NCI-H146 (cell line): ENCODE measurements around the gene SDK2.

Experiments
- DNase-seq: peaks from one replicate; lab custom pipeline; 2025; lab: John Stamatoyannopoulos, UW

SDK2 gene

DNA sequence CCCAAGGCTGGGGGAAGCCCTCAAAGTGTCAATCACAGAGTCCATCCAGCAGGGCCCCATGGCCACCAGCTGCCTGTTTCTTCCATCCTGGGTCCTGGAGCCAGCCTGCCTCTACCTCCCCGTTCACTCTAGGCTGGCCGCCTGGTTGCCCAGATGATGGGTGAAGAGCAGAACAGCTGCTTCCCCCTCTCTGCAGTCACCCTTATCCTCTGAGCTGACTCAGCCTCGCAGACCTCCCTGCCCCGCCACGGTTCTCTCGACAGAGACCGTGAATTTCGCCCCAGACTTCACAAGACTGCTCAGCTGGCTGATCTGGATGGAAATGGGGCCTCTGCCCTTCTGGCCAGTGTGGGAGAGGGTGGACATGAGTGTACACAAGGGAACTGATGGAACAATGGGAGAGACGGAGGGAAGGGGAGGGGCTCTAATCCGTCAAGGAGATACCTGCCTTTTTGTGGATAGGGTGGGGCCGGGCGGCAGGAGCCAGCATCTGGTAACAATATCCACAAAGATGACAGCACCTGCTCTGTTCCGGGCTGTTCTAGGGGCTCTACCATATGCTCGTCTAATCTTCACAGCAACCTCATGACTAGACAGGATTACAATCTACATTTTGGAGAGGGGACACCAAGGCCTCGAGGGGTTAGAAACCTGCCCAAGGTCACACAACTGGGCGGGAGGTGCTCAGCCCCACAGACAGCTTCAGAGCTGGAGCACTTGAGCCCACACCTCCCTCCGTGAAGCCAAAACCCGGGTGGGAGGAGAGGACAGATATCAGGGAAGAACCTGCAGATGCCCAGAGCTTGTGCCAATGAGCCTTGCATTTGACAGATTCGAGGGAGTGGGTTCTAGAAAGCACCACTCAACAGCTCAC, 136.0 kb downstream of the SDK2 start:
- DNase-seq, result peak; percentile 34

- DNase-seq, result peak; percentile 81
These were observed 137.5 kb downstream of the SDK2 start for GRCh38 chr17:73506470-73507435.

DNA sequence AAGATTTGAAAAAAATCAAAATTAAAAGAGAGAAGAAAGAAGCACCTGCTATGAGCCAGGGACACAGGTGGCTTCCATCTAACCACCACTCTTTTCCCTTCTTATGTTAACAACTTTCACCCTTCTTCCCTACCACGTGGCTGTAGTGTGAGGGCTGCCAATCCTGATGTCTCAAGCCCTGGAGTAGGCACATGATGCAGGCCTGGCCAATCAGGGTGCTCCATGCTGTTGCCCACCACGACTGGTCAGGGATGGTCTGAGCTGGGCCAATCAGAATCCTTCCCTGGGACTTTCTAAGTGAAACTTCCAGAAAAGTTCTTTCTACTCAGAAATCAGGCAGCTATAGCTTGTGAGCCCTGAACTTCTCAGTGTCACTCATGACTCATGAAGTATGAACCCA, 140.7 kb downstream of the SDK2 start:
- DNase-seq, result no peak

- no peak for DNase-seq
These were observed 143.7 kb downstream of the SDK2 start for GRCh38 chr17:73500414-73500999.

GRCh38 chr17:73498886-73499554, 145.2 kb downstream of the SDK2 start:
- no peak for DNase-seq

GRCh38 chr17:73498176-73498575, 146.1 kb downstream of the SDK2 start:
- DNase-seq, result no peak

GRCh38 chr17:73497721-73498120, 146.5 kb downstream of the SDK2 start:
- no peak for DNase-seq

DNA sequence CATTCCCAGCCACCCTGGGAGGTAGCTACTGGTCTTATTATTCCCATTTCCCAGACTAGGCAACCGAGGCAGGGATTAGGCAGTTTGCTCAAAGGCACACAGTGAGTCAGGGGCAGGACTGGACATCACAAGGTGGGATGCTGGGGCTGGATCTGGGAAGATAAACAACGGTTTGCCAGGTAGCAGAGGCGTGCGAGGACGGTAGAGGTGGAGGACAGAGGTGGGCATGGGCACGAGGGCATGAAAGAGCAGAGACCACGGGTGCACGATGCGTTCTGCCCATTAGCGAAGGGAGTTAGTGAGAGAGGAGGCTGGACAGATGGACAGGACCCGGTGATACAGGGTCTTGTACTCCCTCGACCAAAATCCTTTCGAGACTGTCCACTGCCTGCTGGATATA, 148.0 kb downstream of the SDK2 start:
- DNase-seq, result no peak

DNA sequence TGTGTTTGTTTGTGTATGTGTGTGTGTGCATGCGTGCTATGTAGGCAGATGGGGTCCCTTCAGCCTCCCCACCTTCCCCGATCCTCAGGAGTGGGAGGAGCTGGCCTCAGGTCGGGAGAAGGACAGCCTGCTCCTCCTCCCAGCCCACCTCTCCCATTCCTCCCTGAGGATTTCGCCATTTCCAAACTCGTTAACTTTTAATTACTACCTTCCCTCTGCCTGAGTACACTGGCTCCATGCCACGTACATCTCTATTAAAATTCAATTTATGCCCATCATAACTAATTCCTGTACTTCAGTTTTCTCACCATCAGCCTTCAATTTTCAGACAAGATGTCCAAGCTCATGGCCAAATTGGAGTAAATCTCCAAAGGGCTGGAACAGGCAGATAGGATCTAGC, 148.6 kb downstream of the SDK2 start:
- DNase-seq, result no peak

DNA sequence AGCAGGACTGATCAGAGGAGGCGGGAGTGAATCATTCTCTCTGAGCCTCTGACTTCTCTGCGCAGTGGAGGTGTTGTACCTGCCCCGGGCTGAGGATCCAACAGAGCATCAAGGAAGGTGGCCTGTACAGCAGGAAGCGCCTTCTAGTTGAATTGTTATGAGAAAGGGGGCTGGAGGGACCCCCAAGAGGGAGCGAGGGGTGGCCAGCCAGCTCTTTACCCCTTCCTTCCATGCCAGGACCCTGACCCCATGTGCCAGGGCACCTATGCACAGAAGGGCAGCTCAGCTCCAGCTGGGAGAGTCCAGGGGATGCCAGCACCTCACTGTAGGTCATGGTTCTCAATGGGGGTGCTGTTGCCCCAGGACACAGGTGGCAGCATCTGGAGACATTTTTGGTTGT, 149.3 kb downstream of the SDK2 start:
- DNase-seq, result no peak

DNA sequence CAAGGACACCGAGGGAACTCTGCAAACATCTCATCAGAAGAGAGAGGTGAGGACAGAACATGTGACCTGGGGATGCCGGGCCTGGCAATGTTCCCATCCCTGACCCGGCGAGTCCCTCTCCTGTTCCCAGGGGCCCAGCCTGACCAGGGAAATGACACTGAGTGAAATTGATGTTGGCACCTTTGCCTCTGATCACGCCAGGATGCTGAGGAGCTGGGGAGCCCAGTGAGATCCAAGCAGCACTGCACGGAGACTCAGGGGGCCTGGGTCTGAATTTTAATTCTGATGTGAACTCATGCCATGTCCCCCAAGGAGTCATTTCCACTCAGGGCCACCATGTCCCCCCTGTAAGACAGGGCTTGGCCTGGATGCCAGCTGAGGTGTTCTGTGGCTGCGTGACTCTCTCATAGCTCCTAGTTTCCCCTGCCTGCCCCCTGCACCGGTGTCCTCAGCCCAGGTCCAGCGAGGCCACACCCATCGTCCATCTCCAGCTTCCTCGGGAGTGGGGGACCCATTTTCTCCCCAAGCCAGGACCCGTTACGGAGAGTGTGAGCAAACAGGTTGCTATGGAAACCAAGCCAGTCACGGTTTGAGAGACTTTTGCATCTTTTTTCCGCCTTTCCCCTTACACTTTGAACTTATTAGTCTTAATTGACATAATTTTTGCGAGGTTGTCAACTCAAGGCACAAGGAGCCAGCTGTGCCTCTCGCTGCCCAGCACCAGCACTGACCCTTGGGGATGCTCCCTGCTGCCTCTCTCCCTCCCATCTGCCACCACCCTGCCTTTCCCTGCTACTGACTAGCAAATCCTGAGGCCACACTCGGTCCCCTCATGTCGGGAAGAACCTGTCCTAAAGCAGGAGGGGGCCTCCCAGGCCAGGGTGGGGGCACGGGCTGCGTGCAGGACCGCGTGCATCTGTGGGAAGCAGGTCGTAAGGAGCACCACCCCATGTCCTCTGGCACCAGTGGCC, 150.0 kb downstream of the SDK2 start:
- no peak for DNase-seq

- DNase-seq, result peak; percentile 27
These were observed 151.1 kb downstream of the SDK2 start for GRCh38 chr17:73492821-73493814.

- DNase-seq, result no peak
These were observed 152.0 kb downstream of the SDK2 start for GRCh38 chr17:73492125-73492820.

DNA sequence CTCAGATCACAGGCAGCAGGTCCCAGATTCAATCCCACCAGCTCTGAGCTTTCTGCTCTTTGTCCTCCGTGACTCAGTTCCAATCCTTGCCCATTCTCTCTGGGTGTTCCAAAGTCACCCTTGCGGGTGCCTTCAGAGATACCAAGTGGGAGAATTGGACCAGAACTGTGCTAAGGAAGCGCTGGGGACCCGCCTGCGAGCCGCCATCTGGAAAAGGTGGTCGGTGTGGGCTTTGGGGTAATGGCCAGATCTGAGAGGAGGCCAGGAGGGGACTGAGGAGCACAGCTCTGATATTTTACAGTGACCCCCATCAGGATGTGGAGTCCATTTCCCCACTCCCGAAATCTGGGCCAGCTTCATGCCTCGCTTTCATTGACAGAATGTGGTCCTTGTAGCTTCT, 152.6 kb downstream of the SDK2 start:
- no peak for DNase-seq

GRCh38 chr17:73490851-73491250, 153.4 kb downstream of the SDK2 start:
- no peak for DNase-seq

DNA sequence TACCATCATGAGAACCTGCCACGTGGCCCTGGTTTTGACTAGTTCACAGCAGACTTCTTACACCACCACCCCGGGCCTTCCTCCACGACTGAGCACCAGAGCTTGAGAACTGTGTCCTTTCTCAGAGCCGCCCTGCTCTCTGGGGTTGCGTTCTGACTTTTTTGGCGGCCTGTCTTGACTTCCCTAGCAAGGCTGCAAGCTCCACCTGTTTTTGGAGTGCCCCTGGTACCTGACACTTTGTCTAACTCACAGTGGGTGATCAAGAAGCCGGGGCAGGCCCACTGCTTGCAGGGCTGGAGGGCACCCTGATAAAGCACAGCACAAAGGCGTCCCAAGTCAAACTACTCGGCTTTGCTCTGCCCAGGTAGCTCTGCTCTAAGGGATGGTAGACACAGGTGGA, 154.3 kb downstream of the SDK2 start:
- no peak for DNase-seq

DNA sequence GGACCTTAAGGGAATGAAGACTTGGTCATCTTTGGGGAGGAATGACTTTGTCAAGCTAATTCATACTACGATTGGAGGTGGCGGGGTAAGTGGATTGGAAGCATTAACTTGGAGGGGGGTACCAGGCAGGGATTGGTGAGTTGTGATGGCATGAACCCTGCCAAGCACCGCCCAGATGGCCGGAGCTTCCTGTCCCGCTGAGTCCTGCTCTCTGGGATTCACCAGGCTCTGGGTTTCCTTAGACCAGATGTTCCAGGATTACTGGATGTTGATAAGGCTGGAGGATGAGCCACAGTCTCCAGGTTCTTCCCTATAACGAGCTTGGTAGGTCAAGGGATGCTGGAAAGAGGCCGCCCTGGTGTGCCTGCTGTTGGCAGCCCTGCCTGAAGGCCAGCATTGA, 154.9 kb downstream of the SDK2 start:
- no peak for DNase-seq

DNA sequence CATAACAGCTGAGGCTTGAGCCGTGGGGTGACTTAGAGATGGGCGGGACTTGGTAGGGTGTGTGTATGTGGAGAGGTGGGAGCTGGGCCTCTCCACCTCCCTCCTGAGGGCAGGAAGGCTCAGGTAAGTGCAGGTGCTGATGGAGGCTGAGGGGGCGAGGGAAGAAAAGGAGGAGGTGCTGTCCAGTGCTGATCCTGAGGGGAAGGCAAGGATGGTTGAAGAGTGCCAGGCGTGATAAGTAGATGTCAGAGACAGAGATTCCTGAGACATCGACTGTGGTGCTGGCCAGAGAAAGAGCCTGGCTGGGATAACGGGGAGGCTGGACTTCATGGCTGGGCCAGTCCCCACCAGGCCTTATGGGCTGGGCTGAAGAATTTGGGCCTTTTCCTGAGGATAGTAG, 159.1 kb downstream of the SDK2 start:
- DNase-seq, result no peak

- no peak for DNase-seq
These were observed 161.4 kb downstream of the SDK2 start for GRCh38 chr17:73482894-73483293.
